Stomach smooth muscle (tissue), 2 donors: ENCODE data around the gene SLC16A5.
"Not testable (repeated sequence)": the region's sequence is repeated elsewhere in the genome, so short reads cannot be mapped to it uniquely, and the experiment has no call there.

Experiments
- H3K27ac ChIP-seq: one replicate; pipeline ENCODE4 v1.7.0; 2013; ENCODE audit warnings: mild to moderate bottlenecking, low read length, inconsistent platforms
- H3K27me3 ChIP-seq, 2 donors: one replicate each; pipeline ENCODE4 v1.7.0; 2013; ENCODE audit warnings: low read length in 2 of 2; ENCODE audit not compliant: insufficient read depth in 2 of 2, control insufficient read depth in 1 of 2
- H3K36me3 ChIP-seq, 2 donors: one replicate each; pipeline ENCODE4 v1.7.0; 2013; ENCODE audit warnings: low read length in 2 of 2; ENCODE audit not compliant: control insufficient read depth in 2 of 2, insufficient read depth in 2 of 2
- H3K4me1 ChIP-seq: one replicate; pipeline ENCODE4 v1.7.0; 2013; ENCODE audit warnings: low read length; ENCODE audit not compliant: control insufficient read depth, insufficient read depth
- H3K4me3 ChIP-seq, 2 donors: one replicate each; pipeline ENCODE4 v1.7.0; 2013; ENCODE audit warnings: low read length in 2 of 2
- H3K9ac ChIP-seq, 2 donors: one replicate each; pipeline ENCODE4 v1.7.0; 2013; ENCODE audit warnings: low read length in 2 of 2, mild to moderate bottlenecking in 1 of 2
- H3K9me3 ChIP-seq, 2 donors: one replicate each; pipeline ENCODE4 v1.7.0; 2013; ENCODE audit warnings: low read length in 2 of 2; ENCODE audit not compliant: control insufficient read depth in 2 of 2
- donor health status: healthy.
- donor health status: Pancreatic carcinoma.

Gene SLC16A5

GRCh38 chr17:75113798-75114551, 26.2 kb downstream of the SLC16A5 start:
- Histone ChIP-seq H3K27ac (peak overlapping the region; percentile 67), H3K9ac (peak overlapping the region; percentile 40 to 73)

DNA sequence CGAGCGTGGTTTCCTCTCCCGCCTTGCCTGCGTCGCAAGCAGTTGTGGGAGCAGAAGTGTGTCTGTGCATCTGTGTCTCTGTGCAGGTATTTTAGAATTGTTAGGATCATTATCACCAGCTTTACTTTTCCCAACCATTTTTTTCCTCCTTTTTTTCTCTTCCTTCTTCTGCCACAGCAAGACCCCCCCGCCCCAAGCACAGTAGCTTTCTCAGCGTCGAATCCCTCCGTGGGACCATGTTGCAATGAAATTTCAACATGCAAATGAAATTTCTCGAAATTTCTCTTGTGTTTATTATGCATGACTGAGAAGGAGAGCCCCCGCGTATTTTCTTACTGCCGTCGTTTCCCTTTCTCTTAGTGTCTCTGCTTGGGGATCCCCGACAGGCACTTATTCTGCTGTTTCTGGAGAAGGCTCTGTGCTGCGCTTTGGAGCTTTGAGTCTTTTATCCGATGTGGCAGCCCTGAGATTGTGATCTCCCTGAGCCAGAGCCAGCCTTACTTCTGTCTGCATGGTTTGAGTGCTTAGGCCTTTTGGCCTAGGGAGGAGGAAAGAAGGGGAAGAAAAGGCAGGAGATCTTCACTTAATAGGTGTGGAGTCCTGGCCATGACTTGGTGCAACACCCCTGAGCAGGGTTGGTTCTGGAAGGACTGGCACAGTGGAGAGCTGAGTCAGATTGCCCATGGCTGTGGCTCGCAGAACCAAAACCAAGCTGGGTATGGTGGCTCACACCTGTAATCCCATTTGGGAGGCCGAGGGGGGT, 27.0 kb downstream of the SLC16A5 start:
- Histone ChIP-seq H3K9ac (peak overlapping the region; percentile 40 to 73), H3K4me1 (peaks cover 28% of the 10 kb centered on the region), H3K9me3 (no peaks in the 10 kb centered on the region), H3K36me3 (peaks cover 0 to 2% of the 10 kb centered on the region in 2 donors), H3K27ac (peak overlapping the region; percentile 67), H3K4me3 (peak overlapping the region; percentile 66 to 83), H3K27me3 (no peaks in the 10 kb centered on the region)

More at GRCh38 chr17:75113798-75114551, 26.2 kb downstream of the SLC16A5 start:
- peaks cover 32% of the 10 kb centered on the region for H3K4me1 ChIP-seq
- H3K4me3 ChIP-seq = peak overlapping the region; percentile 66 to 83
- no peaks in the 10 kb centered on the region for H3K9me3 ChIP-seq
- H3K27me3 ChIP-seq = no peaks in the 10 kb centered on the region
- H3K36me3 ChIP-seq = peaks cover 0 to 2% of the 10 kb centered on the region in 2 donors

DNA sequence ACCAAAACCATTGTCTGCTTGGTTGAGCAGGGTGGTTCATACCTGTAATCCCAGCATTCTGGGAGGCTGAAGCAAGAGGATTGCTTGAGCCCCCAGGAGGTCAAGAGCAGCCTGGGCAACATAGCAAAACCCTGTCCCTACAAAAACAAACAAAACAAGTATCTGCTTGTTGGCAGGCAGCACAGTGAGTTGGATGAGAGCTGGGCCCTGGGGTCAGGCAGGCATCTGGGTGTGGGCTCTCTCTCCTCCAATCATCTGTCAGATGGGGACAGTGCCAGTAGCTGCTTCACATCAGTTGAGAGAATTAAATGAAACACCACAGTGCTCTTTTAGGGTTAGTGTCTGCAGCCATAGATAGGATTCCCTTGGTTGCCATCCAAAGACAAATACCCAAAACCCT, 27.8 kb downstream of the SLC16A5 start:
- Histone ChIP-seq H3K36me3 (peaks cover 0 to 2% of the 10 kb centered on the region in 2 donors), H3K9ac (no peak overlapping the region), H3K27me3 (no peaks in the 10 kb centered on the region), H3K9me3 (no peaks in the 10 kb centered on the region), H3K4me1 (peaks cover 23% of the 10 kb centered on the region), H3K27ac (no peak overlapping the region), H3K4me3 (no peak overlapping the region)

DNA sequence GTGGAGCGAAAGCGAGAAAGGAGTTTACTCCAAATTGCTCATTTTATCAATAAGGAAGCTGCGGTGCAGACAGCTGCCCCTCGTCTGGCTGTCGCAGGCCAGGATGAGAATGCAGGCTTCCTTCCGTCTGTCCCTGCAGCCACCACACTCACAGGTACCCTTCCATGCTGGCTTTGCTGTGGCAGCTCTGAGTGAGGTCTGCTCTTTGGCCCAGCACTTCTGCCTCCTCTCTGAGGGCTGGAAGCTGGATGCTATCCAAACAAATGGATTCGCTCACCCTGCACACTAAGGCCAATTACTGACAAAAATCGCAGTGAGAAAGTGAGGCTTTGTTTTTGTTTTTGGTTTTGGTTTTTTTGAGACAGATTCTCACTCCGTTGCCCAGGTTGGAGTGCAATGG, 29.0 kb downstream of the SLC16A5 start:
- H3K9ac ChIP-seq = no peak overlapping the region
- no peaks in the 10 kb centered on the region for H3K27me3 ChIP-seq

DNA sequence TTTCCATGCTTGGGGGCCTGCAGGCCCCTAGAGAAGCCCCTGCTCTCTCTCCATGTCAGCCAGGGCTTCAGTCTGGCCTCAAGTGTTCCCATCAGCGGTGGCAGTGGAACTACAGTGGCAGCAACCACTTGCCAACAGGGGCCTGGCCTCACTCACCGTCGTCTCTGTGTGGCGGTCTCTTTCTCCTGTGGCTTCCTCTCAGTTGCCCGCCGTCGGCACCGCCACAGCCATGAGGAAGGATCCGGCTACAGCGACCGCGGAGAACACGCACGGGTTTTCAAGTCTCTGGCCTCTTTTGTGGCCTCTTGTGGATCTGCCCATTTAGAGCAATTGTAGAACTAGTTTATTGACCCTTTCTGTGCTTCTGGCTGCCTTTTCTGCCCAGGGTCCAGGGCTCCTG, 30.6 kb downstream of the SLC16A5 start:
- Histone ChIP-seq H3K4me3 (no peak overlapping the region), H3K4me1 (peaks cover 24% of the 10 kb centered on the region), H3K36me3 (peaks cover 3 to 5% of the 10 kb centered on the region in 2 donors), H3K27me3 (no peaks in the 10 kb centered on the region), H3K27ac (no peak overlapping the region), H3K9me3 (no peaks in the 10 kb centered on the region), H3K9ac (no peak overlapping the region)

More for the DNA sequence above, 29.0 kb downstream of the SLC16A5 start:
- Histone ChIP-seq H3K9me3 (no peaks in the 10 kb centered on the region), H3K4me3 (no peak overlapping the region), H3K4me1 (peaks cover 24% of the 10 kb centered on the region), H3K36me3 (peaks cover 3 to 5% of the 10 kb centered on the region in 2 donors), H3K27ac (no peak overlapping the region)

DNA sequence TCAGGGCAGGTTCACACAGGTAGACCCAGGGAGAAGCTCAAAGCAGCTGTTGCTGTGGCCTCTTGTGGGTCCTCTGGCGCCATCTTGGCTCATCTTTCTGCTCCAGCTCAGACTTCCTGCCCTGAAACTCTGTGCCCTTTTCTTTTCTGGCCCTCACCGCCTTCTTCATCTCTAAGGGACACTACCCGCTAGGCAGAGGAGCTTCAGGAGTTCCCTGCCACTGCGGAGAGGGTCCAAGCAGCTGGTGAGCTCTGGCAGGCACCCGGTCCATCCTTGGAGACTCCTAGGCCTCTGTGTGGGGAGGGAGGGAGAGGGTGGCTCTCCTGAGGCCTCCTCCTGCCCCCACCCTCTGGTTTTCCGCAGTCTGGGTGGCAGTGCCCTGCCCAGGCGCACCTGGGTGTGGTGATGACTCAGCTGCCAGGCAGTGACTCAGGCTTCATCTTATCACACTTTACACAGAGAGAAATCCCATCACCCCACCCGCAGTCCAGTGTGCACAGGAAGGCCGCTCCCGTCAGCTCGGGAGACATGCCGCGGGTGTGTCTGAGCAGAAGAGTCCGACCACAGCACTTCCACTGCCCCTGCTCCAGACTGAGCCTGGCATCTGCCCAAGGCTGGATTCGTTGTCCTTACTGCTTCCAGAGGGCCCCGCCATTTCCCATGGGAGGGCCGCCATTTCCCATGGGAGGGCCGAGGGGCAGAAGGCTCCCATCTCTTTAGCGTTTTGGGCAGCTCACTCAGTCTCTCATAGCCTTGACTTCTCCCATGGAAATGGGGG, 36.5 kb downstream of the SLC16A5 start:
- Histone ChIP-seq H3K27me3 (no peaks in the 10 kb centered on the region), H3K36me3 (peaks cover 4 to 5% of the 10 kb centered on the region in 2 donors), H3K9ac (no peak overlapping the region), H3K4me3 (no peak overlapping the region), H3K27ac (no peak overlapping the region), H3K9me3 (no peaks in the 10 kb centered on the region), H3K4me1 (peaks cover 2% of the 10 kb centered on the region)

DNA sequence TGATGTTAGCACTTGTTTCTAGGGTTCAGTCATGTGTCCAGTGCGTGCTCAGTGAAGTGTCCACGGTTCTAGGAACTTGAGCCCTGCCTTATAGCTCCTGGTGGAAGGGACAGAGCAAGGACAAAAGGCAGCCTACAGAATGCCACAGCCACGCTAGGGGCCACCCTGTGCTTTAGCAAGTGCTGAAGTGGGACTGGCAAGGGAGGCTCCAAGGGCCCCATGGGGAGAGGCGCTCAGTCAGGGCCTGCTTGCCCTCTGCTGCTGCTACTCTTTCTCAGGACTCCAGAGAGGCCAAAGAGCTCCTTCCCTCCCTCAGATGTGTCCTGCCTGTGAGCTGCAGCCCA, 37.0 kb downstream of the SLC16A5 start:
- H3K27me3 ChIP-seq = no peaks in the 10 kb centered on the region
- H3K27ac ChIP-seq = no peak overlapping the region
- peaks cover 2% of the 10 kb centered on the region for H3K4me1 ChIP-seq
- no peak overlapping the region for H3K9ac ChIP-seq
- peaks cover 5 to 6% of the 10 kb centered on the region in 2 donors for H3K36me3 ChIP-seq
- no peak overlapping the region for H3K4me3 ChIP-seq
- no peaks in the 10 kb centered on the region for H3K9me3 ChIP-seq

GRCh38 chr17:75125984-75126383, 38.2 kb downstream of the SLC16A5 start:
- Histone ChIP-seq H3K9me3 (no peaks in the 10 kb centered on the region), H3K36me3 (peaks cover 2 to 4% of the 10 kb centered on the region in 2 donors), H3K4me3 (no peak overlapping the region), H3K4me1 (peaks cover 8% of the 10 kb centered on the region), H3K9ac (no peak overlapping the region), H3K27ac (no peak overlapping the region), H3K27me3 (no peaks in the 10 kb centered on the region)

- H3K9ac ChIP-seq = no peak overlapping the region
- H3K4me1 ChIP-seq = peaks cover 8% of the 10 kb centered on the region
- no peaks in the 10 kb centered on the region for H3K9me3 ChIP-seq
- no peaks in the 10 kb centered on the region for H3K27me3 ChIP-seq
- H3K36me3 ChIP-seq = peaks cover 0 to 4% of the 10 kb centered on the region in 2 donors
- no peak overlapping the region for H3K4me3 ChIP-seq
- no peak overlapping the region for H3K27ac ChIP-seq
These were observed 39.2 kb downstream of the SLC16A5 start for GRCh38 chr17:75126954-75127353.

DNA sequence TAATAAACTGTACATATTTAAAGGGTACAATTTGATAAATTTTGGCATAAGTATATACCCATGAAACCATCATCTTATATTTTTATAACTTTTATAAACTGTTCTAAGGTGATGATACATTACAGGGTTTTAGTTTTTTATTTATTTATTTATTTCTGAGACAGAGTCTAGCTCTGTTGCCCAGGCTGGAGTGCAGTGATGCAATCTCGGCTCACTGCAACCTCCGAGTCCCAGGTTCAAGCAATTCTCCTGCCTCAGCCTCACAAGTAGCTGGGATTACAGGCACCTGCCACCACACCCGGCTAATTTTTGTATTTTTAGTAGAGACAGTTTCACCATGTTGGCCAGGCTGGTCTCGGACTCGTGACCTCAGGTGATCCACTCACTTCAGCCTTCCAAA, 40.2 kb downstream of the SLC16A5 start:
- not testable (repeated sequence) for H3K9me3 ChIP-seq, H3K27ac ChIP-seq, H3K9ac ChIP-seq, H3K4me3 ChIP-seq, H3K27me3 ChIP-seq, H3K4me1 ChIP-seq, H3K36me3 ChIP-seq
